ENCODE data around the gene RPLP1. TPM values are rescaled to one million over a fixed set of nuclear protein-coding genes. Genes with fewer than 3 reads are reported as not detected.

Gene RPLP1
- total and polyA plus RNA-seq, 2 donors (not counting 1 experiment from before 2014, with no cell fraction given) = 82.4 to 621 TPM

- H3K9me3 ChIP-seq (ENCODE audit: control insufficient read depth, insufficient read depth, low read depth, low read length) = no peaks in the 10 kb centered on the region
- H3K9ac ChIP-seq (ENCODE audit: insufficient read depth, low read length) = no peak overlapping the region
- no peaks in the 10 kb centered on the region for H4K20me1 ChIP-seq (ENCODE audit: control insufficient read depth, extremely low read depth, insufficient read depth, low read length)
- H3K27ac ChIP-seq (ENCODE audit: insufficient read depth, low read length) = no peak overlapping the region
- no peaks in the 10 kb centered on the region for H3K36me3 ChIP-seq (ENCODE audit: control insufficient read depth, insufficient read depth, low read length)
- no peak overlapping the region for H2AFZ ChIP-seq (ENCODE audit: low read length)
- DNase-seq (ENCODE audit: low read depth in 2 of 2) = no peak
- no peaks in the 10 kb centered on the region for H3K4me1 ChIP-seq (ENCODE audit: control insufficient read depth, extremely low read depth, insufficient read depth, low read length)
- H3K27me3 ChIP-seq (ENCODE audit: control insufficient read depth, insufficient read depth, low read length) = peaks cover 4% of the 10 kb centered on the region
- no peak overlapping the region for H3K4me2 ChIP-seq (ENCODE audit: extremely low read depth, insufficient read depth, low read length)
- no peak overlapping the region for H3K4me3 ChIP-seq (replicated peaks in 1 of 4; ENCODE audit: control extremely low read depth in 1 of 4, insufficient read depth in 1 of 4, low read depth in 3 of 4, low read length in 4 of 4)
- TF ChIP-seq EZH2 (IDR thresholded peaks at IDR 0.05; ENCODE audit: low read length, missing control alignments) = no peak
- TF ChIP-seq, protein P1, sequence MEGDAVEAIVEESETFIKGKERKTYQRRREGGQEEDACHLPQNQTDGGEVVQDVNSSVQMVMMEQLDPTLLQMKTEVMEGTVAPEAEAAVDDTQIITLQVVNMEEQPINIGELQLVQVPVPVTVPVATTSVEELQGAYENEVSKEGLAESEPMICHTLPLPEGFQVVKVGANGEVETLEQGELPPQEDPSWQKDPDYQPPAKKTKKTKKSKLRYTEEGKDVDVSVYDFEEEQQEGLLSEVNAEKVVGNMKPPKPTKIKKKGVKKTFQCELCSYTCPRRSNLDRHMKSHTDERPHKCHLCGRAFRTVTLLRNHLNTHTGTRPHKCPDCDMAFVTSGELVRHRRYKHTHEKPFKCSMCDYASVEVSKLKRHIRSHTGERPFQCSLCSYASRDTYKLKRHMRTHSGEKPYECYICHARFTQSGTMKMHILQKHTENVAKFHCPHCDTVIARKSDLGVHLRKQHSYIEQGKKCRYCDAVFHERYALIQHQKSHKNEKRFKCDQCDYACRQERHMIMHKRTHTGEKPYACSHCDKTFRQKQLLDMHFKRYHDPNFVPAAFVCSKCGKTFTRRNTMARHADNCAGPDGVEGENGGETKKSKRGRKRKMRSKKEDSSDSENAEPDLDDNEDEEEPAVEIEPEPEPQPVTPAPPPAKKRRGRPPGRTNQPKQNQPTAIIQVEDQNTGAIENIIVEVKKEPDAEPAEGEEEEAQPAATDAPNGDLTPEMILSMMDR (conservative IDR thresholded peaks at IDR 0.05 in 1 of 2, IDR thresholded peaks at IDR 0.05 in 1 of 2; ENCODE audit: low read depth in 1 of 2, low read length in 2 of 2) = no peak
- H3K79me2 ChIP-seq (ENCODE audit: control insufficient read depth, insufficient read depth, low read length) = no peaks in the 10 kb centered on the region
Observed at GRCh38 chr15:69497667-69498066, 45.0 kb downstream of the RPLP1 start.

- DNase-seq (ENCODE audit: low read depth in 2 of 2) = no peak
Observed at GRCh38 chr15:69498282-69498681, 45.7 kb downstream of the RPLP1 start.

GRCh38 chr15:69498987-69499386 lies 46.4 kb downstream of the RPLP1 start:
- Histone ChIP-seq H3K36me3 (ENCODE audit: control insufficient read depth, insufficient read depth, low read length) (no peaks in the 10 kb centered on the region), H3K4me3 (replicated peaks in 1 of 4; ENCODE audit: control extremely low read depth in 1 of 4, insufficient read depth in 1 of 4, low read depth in 3 of 4, low read length in 4 of 4) (no peak overlapping the region), H3K27me3 (ENCODE audit: control insufficient read depth, insufficient read depth, low read length) (no peaks in the 10 kb centered on the region), H3K9me3 (ENCODE audit: control insufficient read depth, insufficient read depth, low read depth, low read length) (no peaks in the 10 kb centered on the region), H3K79me2 (ENCODE audit: control insufficient read depth, insufficient read depth, low read length) (no peaks in the 10 kb centered on the region), H3K4me1 (ENCODE audit: control insufficient read depth, extremely low read depth, insufficient read depth, low read length) (no peaks in the 10 kb centered on the region), H4K20me1 (ENCODE audit: control insufficient read depth, extremely low read depth, insufficient read depth, low read length) (no peaks in the 10 kb centered on the region), H3K27ac (ENCODE audit: insufficient read depth, low read length) (no peak overlapping the region), H2AFZ (ENCODE audit: low read length) (no peak overlapping the region), H3K9ac (ENCODE audit: insufficient read depth, low read length) (no peak overlapping the region), H3K4me2 (ENCODE audit: extremely low read depth, insufficient read depth, low read length) (no peak overlapping the region)
- no peak for TF ChIP-seq EZH2 (IDR thresholded peaks at IDR 0.05; ENCODE audit: low read length, missing control alignments)
- TF ChIP-seq, protein P1 (conservative IDR thresholded peaks at IDR 0.05 in 1 of 2, IDR thresholded peaks at IDR 0.05 in 1 of 2; ENCODE audit: low read depth in 1 of 2, low read length in 2 of 2) = no peak
- no peak for DNase-seq (ENCODE audit: low read depth in 2 of 2)

More at GRCh38 chr15:69498282-69498681, 45.7 kb downstream of the RPLP1 start:
- Histone ChIP-seq H3K4me1 (ENCODE audit: control insufficient read depth, extremely low read depth, insufficient read depth, low read length) (no peaks in the 10 kb centered on the region), H3K9me3 (ENCODE audit: control insufficient read depth, insufficient read depth, low read depth, low read length) (no peaks in the 10 kb centered on the region), H3K36me3 (ENCODE audit: control insufficient read depth, insufficient read depth, low read length) (no peaks in the 10 kb centered on the region), H2AFZ (ENCODE audit: low read length) (no peak overlapping the region), H3K4me3 (replicated peaks in 1 of 4; ENCODE audit: control extremely low read depth in 1 of 4, insufficient read depth in 1 of 4, low read depth in 3 of 4, low read length in 4 of 4) (no peak overlapping the region), H4K20me1 (ENCODE audit: control insufficient read depth, extremely low read depth, insufficient read depth, low read length) (no peaks in the 10 kb centered on the region), H3K9ac (ENCODE audit: insufficient read depth, low read length) (no peak overlapping the region), H3K79me2 (ENCODE audit: control insufficient read depth, insufficient read depth, low read length) (no peaks in the 10 kb centered on the region), H3K27ac (ENCODE audit: insufficient read depth, low read length) (no peak overlapping the region), H3K27me3 (ENCODE audit: control insufficient read depth, insufficient read depth, low read length) (peaks cover 4% of the 10 kb centered on the region), H3K4me2 (ENCODE audit: extremely low read depth, insufficient read depth, low read length) (no peak overlapping the region)
- TF ChIP-seq, protein P1 (conservative IDR thresholded peaks at IDR 0.05 in 1 of 2, IDR thresholded peaks at IDR 0.05 in 1 of 2; ENCODE audit: low read depth in 1 of 2, low read length in 2 of 2) = no peak
- TF ChIP-seq EZH2 (IDR thresholded peaks at IDR 0.05; ENCODE audit: low read length, missing control alignments) = no peak
